DOHH2 (cell line): ENCODE measurements around the gene APOA1.

Experiments
- CTCF ChIP-seq: fragments of 200-600 bp; sonication (generic); IDR thresholded peaks from one replicate; pipeline ENCODE4 v1.5.1; 2014; ENCODE audit warnings: antibody characterized with exemption, mild to moderate bottlenecking, low read depth, low read length; ENCODE audit not compliant: poor library complexity, severe bottlenecking
- EZH2phosphoT487 ChIP-seq: fragments of 200-600 bp; sonication (generic); IDR thresholded peaks from 2 replicates; pipeline ENCODE4 v1.6.1; 2017; ENCODE audit warnings: borderline replicate concordance, mild to moderate bottlenecking, antibody characterized with exemption, low read length, moderate library complexity, mixed read lengths

GRCh38 chr11:116867619-116868018 is 30.2 kb upstream of the APOA1 start:
- TF ChIP-seq CTCF (no peak), EZH2phosphoT487 (no peak)
